NOMO-1 treated with DMSO at 0.1 percent for 48 hours (cell line): ENCODE data around the gene NDRG3.

ENCODE experiments used
- DNase-seq: peaks from one replicate; lab custom pipeline; 2025; ENCODE audit not compliant: unreplicated experiment; lab: John Stamatoyannopoulos, UW

Gene NDRG3

GRCh38 chr20:36745927-36746659, at the start of gene NDRG3:
NDRG3 (minus strand) TSS chr20:36746090; CDS start chr20:36721735, 24,355 bp downstream.
- DNase-seq: peak; percentile 90

GRCh38 chr20:36794116-36794474, 48.2 kb upstream of the NDRG3 start:
- no peak for DNase-seq

GRCh38 chr20:36793294-36794115, 47.6 kb upstream of the NDRG3 start:
- DNase-seq: no peak

- no peak for DNase-seq
Measured at GRCh38 chr20:36792422-36792821, 46.5 kb upstream of the NDRG3 start.

GRCh38 chr20:36791862-36792261, 46.0 kb upstream of the NDRG3 start:
- no peak for DNase-seq

GRCh38 chr20:36786663-36787062, 40.8 kb upstream of the NDRG3 start:
- DNase-seq: no peak

- DNase-seq: no peak
Measured at GRCh38 chr20:36786246-36786645, 40.4 kb upstream of the NDRG3 start.

- DNase-seq: no peak
Measured at GRCh38 chr20:36785308-36785707, 39.4 kb upstream of the NDRG3 start.

GRCh38 chr20:36784900-36785299, 39.0 kb upstream of the NDRG3 start:
- DNase-seq: no peak

GRCh38 chr20:36784116-36784515, 38.2 kb upstream of the NDRG3 start:
- no peak for DNase-seq

GRCh38 chr20:36779656-36780025, 33.8 kb upstream of the NDRG3 start:
- no peak for DNase-seq

GRCh38 chr20:36778831-36779655, 33.2 kb upstream of the NDRG3 start:
- DNase-seq: no peak

- DNase-seq: no peak
Measured at GRCh38 chr20:36777576-36777975, 31.7 kb upstream of the NDRG3 start.

GRCh38 chr20:36777167-36777566, 31.3 kb upstream of the NDRG3 start:
- no peak for DNase-seq

- no peak for DNase-seq
Measured at GRCh38 chr20:36775826-36776225, 29.9 kb upstream of the NDRG3 start.

- no peak for DNase-seq
Measured at GRCh38 chr20:36775196-36775595, 29.3 kb upstream of the NDRG3 start.

- peak; percentile 94 for DNase-seq
Measured at GRCh38 chr20:36773597-36774390, 27.9 kb upstream of the NDRG3 start, which contains the start of gene DSN1. DSN1 (minus strand) TSS chr20:36773763; CDS start chr20:36771458, 2,305 bp downstream.

- DNase-seq: no peak
Measured at GRCh38 chr20:36773107-36773596, 27.3 kb upstream of the NDRG3 start.

GRCh38 chr20:36770680-36771079, 24.8 kb upstream of the NDRG3 start:
- no peak for DNase-seq

GRCh38 chr20:36768768-36769430, 23.0 kb upstream of the NDRG3 start:
- no peak for DNase-seq
